Measurements from ENCODE around the gene TUBA1C.

DNA sequence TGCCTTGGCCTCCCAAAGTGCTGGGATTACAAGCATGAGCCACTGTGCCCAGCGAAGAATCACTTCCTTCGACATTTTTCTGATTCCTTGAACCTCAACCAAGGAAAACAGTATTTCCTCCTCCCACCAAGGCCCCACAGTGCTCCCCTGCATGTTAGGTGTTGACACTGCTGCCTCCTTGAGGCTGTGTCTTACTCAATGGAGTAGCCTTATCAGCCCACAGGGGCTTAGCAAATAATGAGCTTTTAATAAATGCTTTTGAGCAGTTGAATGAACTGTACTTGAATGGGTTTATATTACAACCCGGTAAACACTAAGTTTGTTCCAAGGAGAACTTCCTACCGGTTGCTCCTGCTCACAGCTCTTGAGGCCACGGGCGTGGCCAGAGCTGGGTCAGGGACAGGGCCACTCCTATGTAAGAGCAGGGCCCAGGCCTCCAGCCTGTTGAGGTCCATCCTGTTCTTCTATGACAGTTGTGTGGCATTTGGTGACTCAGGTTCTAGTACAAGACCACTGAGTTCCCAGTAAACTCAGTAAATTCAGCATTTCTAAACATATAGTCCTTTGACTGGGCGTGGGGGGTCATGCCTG, 39.2 kb upstream of the TUBA1C start:
- TF ChIP-seq, protein P1, sequence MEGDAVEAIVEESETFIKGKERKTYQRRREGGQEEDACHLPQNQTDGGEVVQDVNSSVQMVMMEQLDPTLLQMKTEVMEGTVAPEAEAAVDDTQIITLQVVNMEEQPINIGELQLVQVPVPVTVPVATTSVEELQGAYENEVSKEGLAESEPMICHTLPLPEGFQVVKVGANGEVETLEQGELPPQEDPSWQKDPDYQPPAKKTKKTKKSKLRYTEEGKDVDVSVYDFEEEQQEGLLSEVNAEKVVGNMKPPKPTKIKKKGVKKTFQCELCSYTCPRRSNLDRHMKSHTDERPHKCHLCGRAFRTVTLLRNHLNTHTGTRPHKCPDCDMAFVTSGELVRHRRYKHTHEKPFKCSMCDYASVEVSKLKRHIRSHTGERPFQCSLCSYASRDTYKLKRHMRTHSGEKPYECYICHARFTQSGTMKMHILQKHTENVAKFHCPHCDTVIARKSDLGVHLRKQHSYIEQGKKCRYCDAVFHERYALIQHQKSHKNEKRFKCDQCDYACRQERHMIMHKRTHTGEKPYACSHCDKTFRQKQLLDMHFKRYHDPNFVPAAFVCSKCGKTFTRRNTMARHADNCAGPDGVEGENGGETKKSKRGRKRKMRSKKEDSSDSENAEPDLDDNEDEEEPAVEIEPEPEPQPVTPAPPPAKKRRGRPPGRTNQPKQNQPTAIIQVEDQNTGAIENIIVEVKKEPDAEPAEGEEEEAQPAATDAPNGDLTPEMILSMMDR (IDR thresholded peaks at IDR 0.05; ENCODE audit: low read depth, low read length, poor library complexity, severe bottlenecking): no peak
- no peak for TF ChIP-seq EZH2phosphoT487 (IDR thresholded peaks at IDR 0.05; ENCODE audit: borderline replicate concordance, low read length)
